Tibial nerve (tissue), 4 donors: ENCODE data around the gene FCN1. TPM values are rescaled to one million over a fixed set of nuclear protein-coding genes. Genes with fewer than 3 reads are reported as not detected.

ENCODE experiments used
- DNase-seq, 2 donors: peaks; one replicate each; pipeline ENCODE4 v3.0.0-alpha.2; 2019; ENCODE audit warnings: low spot score in 2 of 2
- H3K27ac ChIP-seq, 4 donors: fragments of 200-600 bp; sonication (generic) in 3 of 4; one replicate each; pipeline ENCODE4 v1.5.1; 2017 to 2019; ENCODE audit warnings: mild to moderate bottlenecking in 1 of 4
- H3K27me3 ChIP-seq, 2 donors: fragments of 200-600 bp; sonication (generic) in 1 of 2; one replicate each; pipeline versions ENCODE4 v1.5.1 to v1.6.0; 2017 to 2019
- H3K36me3 ChIP-seq, 3 donors: fragments of 200-600 bp; sonication (generic); one replicate each; pipeline ENCODE4 v1.5.1; 2018 to 2019
- H3K4me1 ChIP-seq, 4 donors: fragments of 200-600 bp; sonication (generic) in 3 of 4; one replicate each; pipeline ENCODE4 v1.5.1; 2017 to 2019
- H3K4me3 ChIP-seq, 4 donors: fragments of 200-600 bp; sonication (generic) in 3 of 4; one replicate each; pipeline ENCODE4 v1.5.1; 2017 to 2019; ENCODE audit warnings: mild to moderate bottlenecking in 1 of 4, moderate library complexity in 1 of 4
- H3K9me3 ChIP-seq, 4 donors: fragments of 200-600 bp; sonication (generic) in 3 of 4; one replicate each; pipeline ENCODE4 v1.5.1; 2017 to 2019
- CTCF ChIP-seq, 5 experiments: fragments of 200-600 bp in 3 of 5; fragments of 450-650 bp in 2 of 5; sonication (generic) in 3 of 5; IDR thresholded peaks; one replicate each; pipeline ENCODE4 v1.5.1; 2016 to 2019; ENCODE audit warnings: antibody characterized with exemption in 5 of 5, mild to moderate bottlenecking in 3 of 5, moderate library complexity in 2 of 5
- EP300 ChIP-seq, 2 donors: sonication (generic); formaldehyde crosslinking; IDR thresholded peaks; one replicate each; pipeline ENCODE4 v1.6.1; 2017; ENCODE audit warnings: antibody characterized with exemption in 2 of 2, mild to moderate bottlenecking in 1 of 2
- POLR2A ChIP-seq, 2 donors: fragments of 450-650 bp; IDR thresholded peaks; one replicate each; pipeline ENCODE4 v1.6.1; 2017; ENCODE audit warnings: antibody characterized with exemption in 2 of 2, mild to moderate bottlenecking in 2 of 2, moderate library complexity in 2 of 2
- WGBS, 2 donors: methylation state at CpG; one replicate each; pipeline ENCODE4 v1.1.5; 2018; 5-methylcytosine and 5-hydroxymethylcytosine counted together
- total RNA-seq, 4 donors: library from RNA; depleted of rRNA; stranded (reverse); fragments of >200 nt; gene quantifications; one replicate each; pipeline ENCODE4 v1.1.0, GENCODE V29; 2016

The FCN1 gene
- total RNA-seq, 4 donors from 2014 or later, result under 0.01 to 2.9 (median 0.96) TPM

DNA sequence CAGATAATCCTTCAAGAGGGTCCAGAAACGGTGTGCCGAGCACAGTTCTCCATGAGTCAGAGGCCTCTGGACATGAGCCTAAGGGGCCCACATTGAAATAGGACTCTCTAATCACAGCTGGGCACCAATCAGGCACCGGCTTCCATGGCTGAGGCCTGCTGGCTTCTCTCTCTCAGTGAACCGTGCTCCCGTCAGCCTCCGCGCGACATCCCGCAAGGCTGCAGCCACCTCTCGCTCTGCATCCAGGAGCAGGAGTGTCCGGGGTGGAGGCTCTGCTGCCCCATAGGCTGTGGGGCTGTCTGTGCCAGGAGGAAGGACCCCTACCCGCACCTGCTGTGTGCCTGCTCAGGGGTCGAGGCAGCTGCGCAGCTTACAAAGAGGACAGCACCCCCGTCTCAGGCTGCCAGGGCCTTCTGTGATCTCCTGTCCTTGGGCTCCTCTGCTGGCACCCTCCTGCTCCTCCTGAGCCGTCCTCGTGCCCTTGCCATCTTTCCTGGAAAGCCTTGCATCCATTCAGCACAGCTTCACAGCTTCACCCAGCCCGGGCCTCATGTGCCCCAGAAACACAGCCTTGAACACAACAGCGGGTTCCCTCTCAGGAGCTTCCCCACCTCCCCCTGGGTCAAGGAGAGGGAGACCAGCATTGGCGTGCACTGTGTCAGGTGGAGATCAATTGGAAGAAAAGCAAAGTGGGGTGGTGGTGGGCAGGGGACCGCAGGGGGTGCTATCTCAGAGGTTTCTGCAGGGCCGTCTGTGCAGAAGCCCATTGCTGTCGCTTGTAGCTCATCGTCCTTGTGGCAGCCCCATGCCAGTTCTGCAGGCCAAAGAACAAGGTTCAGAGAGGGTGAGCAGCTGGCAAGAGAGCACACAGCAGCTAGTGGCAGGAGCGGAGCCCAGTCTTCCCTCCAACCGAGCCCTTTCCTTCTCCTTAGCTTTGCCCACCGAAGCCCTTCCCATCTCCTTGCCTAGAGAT, 22.8 kb upstream of the FCN1 start:
- DNase-seq, result no peak
- Histone ChIP-seq H3K4me1 (peaks cover 0 to 32% (median 0%) of the 10 kb centered on the region in 4 donors), H3K9me3 (no peaks in the 10 kb centered on the region), H3K4me3 (no peak overlapping the region), H3K36me3 (no peaks in the 10 kb centered on the region), H3K27me3 (peaks cover 0 to 60% of the 10 kb centered on the region in 2 donors), H3K27ac (no peak overlapping the region)
- TF ChIP-seq EP300 (IDR thresholded peaks at IDR 0.05), result no peak
- TF ChIP-seq POLR2A (IDR thresholded peaks at IDR 0.05), result no peak
- no peak for TF ChIP-seq CTCF (IDR thresholded peaks at IDR 0.05)
- 82 to 87% methylated on average over 24 of the region's 27 CpGs for WGBS, 2 donors

DNA sequence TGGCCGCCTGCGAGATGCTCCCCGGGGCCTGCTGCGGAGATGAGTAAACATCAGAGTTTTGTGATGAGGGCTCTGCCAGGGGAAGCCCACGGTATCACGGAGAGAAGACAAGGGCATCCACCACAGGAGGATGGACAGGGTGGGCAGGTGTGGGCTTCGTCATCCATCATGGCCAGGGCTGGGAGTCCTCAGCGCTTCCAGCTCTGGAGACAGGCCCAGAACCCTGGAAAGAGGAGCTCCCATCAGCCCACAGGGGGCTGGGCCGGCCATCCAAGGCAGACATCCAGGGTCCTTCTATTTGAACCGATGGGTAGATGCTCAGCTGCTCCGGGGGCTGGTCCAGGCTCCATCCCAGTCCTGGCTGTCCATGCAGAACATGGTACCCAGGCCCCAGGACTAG, 22.1 kb upstream of the FCN1 start:
- H3K9me3 ChIP-seq, result no peaks in the 10 kb centered on the region
- 93% methylated on average over 10 of the region's 11 CpGs for WGBS, 2 donors
- peaks cover 0 to 55% of the 10 kb centered on the region in 2 donors for H3K27me3 ChIP-seq
- TF ChIP-seq EP300 (IDR thresholded peaks at IDR 0.05), result no peak
- TF ChIP-seq CTCF (IDR thresholded peaks at IDR 0.05), result no peak
- no peak for TF ChIP-seq POLR2A (IDR thresholded peaks at IDR 0.05)
- H3K27ac ChIP-seq, result no peak overlapping the region
- no peak for DNase-seq
- H3K4me3 ChIP-seq, result no peak overlapping the region
- H3K4me1 ChIP-seq, result peaks cover 0 to 29% (median 0%) of the 10 kb centered on the region in 4 donors
- H3K36me3 ChIP-seq, result no peaks in the 10 kb centered on the region

DNA sequence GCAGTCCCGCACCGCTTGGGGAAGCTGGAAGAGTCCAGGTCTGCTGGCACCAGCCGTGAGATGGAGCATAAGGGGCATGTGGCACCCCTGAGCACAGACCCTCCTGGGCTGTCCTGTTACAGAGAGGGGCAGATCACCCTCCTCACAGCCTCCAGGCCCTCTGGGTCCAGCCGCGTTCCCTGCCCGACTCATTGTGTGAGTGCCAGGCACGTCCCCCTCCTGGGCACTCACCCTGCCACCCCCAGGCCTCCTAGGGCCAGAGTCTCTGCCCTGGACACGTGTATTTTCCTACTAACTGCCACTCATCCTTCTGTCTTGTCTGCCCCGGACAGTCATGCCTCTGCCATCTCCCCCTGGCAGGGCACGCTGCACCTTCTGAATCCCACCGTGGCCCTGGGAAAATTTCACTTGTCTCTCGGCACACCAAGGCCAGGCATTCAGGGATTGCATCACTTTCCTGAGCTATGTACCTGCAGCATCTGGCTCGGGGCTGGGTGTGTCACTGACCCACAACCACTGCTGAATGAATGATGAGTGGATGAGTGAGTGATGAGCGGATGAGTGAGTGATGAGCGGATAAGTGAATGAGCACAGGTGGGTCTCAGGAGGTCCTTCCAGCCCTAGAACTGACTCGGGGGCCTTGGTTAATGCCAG, 21.5 kb upstream of the FCN1 start:
- Histone ChIP-seq H3K27me3 (peaks cover 0 to 55% of the 10 kb centered on the region in 2 donors), H3K27ac (no peak overlapping the region)
- WGBS, 2 donors, result 83 to 89% methylated on average over 15 of the region's 16 CpGs

DNA sequence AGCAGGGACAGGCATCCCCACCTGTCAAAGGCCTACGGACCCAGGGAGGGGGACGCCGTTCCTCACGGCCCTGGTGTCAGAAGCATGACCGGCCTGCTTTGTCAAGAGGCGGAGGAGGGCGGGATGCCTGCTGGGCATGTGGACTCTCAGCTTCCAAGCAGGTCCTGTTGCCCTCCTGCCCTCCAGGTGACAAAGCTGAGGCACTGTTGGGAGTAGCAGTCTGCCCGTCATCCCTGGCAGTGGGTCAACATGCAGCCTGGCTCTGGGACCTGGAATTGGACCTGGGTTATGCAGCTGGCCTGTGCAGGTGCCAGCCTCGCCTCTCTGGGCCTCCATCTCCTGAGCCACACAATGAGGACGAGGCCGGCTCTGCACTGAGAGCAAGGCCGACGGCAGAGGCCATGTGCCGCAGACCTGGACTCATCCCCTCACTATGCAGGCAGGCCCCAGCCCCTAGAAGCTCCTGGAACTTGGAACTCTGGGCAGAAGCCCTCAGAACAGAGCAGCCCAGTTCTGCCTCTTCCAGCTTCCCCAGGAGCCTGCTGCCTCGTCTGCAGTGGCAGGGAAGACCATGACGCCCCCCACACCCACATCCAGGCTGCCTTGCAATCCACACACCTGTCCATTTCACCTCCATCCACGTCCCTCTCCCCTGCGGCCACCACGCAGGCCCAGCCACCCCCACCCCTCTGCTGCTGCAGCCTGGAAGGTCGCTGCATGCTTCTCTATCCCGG, 20.8 kb upstream of the FCN1 start:
- 69 to 75% methylated on average over 19 to 20 of the region's 21 CpGs for WGBS, 2 donors
- peaks cover 0 to 16% (median 0%) of the 10 kb centered on the region in 4 donors for H3K4me1 ChIP-seq
- no peak overlapping the region for H3K27ac ChIP-seq
- no peak overlapping the region for H3K4me3 ChIP-seq
- H3K27me3 ChIP-seq, result peaks cover 0 to 55% of the 10 kb centered on the region in 2 donors
- no peak for DNase-seq
- no peak for TF ChIP-seq CTCF (IDR thresholded peaks at IDR 0.05)
- no peak for TF ChIP-seq EP300 (IDR thresholded peaks at IDR 0.05)
- TF ChIP-seq POLR2A (IDR thresholded peaks at IDR 0.05), result no peak
- no peaks in the 10 kb centered on the region for H3K36me3 ChIP-seq
- no peaks in the 10 kb centered on the region for H3K9me3 ChIP-seq

More for the DNA sequence above, 21.5 kb upstream of the FCN1 start:
- Histone ChIP-seq H3K9me3 (no peaks in the 10 kb centered on the region), H3K4me3 (no peak overlapping the region), H3K36me3 (no peaks in the 10 kb centered on the region), H3K4me1 (peaks cover 0 to 23% (median 0%) of the 10 kb centered on the region in 4 donors)
- DNase-seq, result no peak
- TF ChIP-seq POLR2A (IDR thresholded peaks at IDR 0.05), result no peak
- no peak for TF ChIP-seq EP300 (IDR thresholded peaks at IDR 0.05)
- no peak for TF ChIP-seq CTCF (IDR thresholded peaks at IDR 0.05)
